Caco-2 (cell line): Measurements from ENCODE around the gene DAO. TPM values are rescaled to one million over a fixed set of nuclear protein-coding genes. Genes with fewer than 3 reads are reported as not detected.

Source experiments
- BruUV-seq: library from RNA; stranded (reverse); fragments of 400-500 nt; replicated peaks from 2 replicates; lab custom pipeline; 2021; lab: Mats Ljungman, UMichigan
- CTCF ChIA-PET: fragments of 300-600 bp; sonication (Branson Sonifier 250); formaldehyde crosslinking; loops from one replicate; lab custom pipeline; 2022; ENCODE audit warnings: antibody characterized with exemption; lab: Charles Lee
- POLR2A ChIA-PET: fragments of 300-600 bp; sonication (Branson Sonifier 250); formaldehyde crosslinking; loops from one replicate; lab custom pipeline; 2022; ENCODE audit warnings: antibody characterized with exemption; lab: Charles Lee
- DNase-seq, 2 experiments: peaks; one replicate each; pipeline versions ENCODE4 v3.0.0 to v3.0.0-alpha.2; 2020 to 2022
- H3K27me3 ChIP-seq: replicated peaks from 2 replicates; pipeline ENCODE4 v1.6.0; 2011; ENCODE audit warnings: low read length; ENCODE audit not compliant: control insufficient read depth, insufficient read depth
- H3K36me3 ChIP-seq: 2 replicates; pipeline ENCODE4 v1.5.1; 2011; ENCODE audit warnings: low read length; ENCODE audit not compliant: control insufficient read depth, insufficient read depth
- H3K4me1 ChIP-seq: fragments of 250-450 bp; sonication (Bioruptor Pico); 2 replicates; pipeline ENCODE4 v1.5.1; 2020; ENCODE audit warnings: mild to moderate bottlenecking
- H3K4me3 ChIP-seq: 2 replicates; pipeline ENCODE4 v1.5.1; 2011; ENCODE audit warnings: low read depth, mild to moderate bottlenecking, control low read depth, low read length
- H3K9me3 ChIP-seq: fragments of 250-450 bp; sonication (Bioruptor Pico); 2 replicates; pipeline ENCODE4 v1.5.1; 2020; ENCODE audit warnings: mild to moderate bottlenecking, moderate library complexity
- H3K27ac Mint-ChIP-seq: one replicate; pipeline ENCODE4 v1.8.0; 2022; ENCODE audit warnings: mixed read lengths; ENCODE audit not compliant: unreplicated experiment
- H3K27me3 Mint-ChIP-seq: one replicate; pipeline ENCODE4 v1.8.0; 2022; ENCODE audit warnings: mixed read lengths; ENCODE audit not compliant: insufficient read depth, unreplicated experiment
- H3K36me3 Mint-ChIP-seq: one replicate; pipeline ENCODE4 v1.8.0; 2022; ENCODE audit warnings: mild to moderate bottlenecking, mixed read lengths; ENCODE audit not compliant: insufficient read depth, unreplicated experiment
- H3K4me1 Mint-ChIP-seq: one replicate; pipeline ENCODE4 v1.8.0; 2022; ENCODE audit warnings: low read depth, mixed read lengths; ENCODE audit not compliant: unreplicated experiment
- H3K4me3 Mint-ChIP-seq: one replicate; pipeline ENCODE4 v1.8.0; 2022; ENCODE audit warnings: mild to moderate bottlenecking, moderate library complexity, mixed read lengths; ENCODE audit not compliant: unreplicated experiment
- H3K9me3 Mint-ChIP-seq: one replicate; pipeline ENCODE4 v1.8.0; 2022; ENCODE audit warnings: mixed read lengths; ENCODE audit not compliant: unreplicated experiment
- intact Hi-C: fragments of 100-400 bp; cut with micrococcal nuclease; formaldehyde crosslinking; loops from one replicate; pipeline ENCODE4 v1.10.0; 2022; ENCODE audit not compliant: unreplicated experiment
- total RNA-seq: library from RNA; stranded (reverse); gene quantifications from 2 replicates; pipeline ENCODE4 v1.2.3, GENCODE V29; 2022
- TF ChIP-seq, protein P1 (sequence below), 2 experiments: fragments of 200-600 bp in 1 of 2; IDR thresholded peaks; 1 replicate in 1 of 2; 2 replicates in 1 of 2; pipeline versions ENCODE4 v1.5.1 to v1.8.0; 2011 to 2022; ENCODE audit warnings: antibody characterized with exemption in 1 of 2, control low read depth in 1 of 2, inconsistent platforms in 1 of 2, low read depth in 1 of 2, low read length in 1 of 2, mild to moderate bottlenecking in 1 of 2, moderate library complexity in 1 of 2; ENCODE audit not compliant: insufficient read depth in 1 of 2, severe bottlenecking in 1 of 2, unreplicated experiment in 1 of 2

DAO gene
- total RNA-seq, 1 experiment from 2014 or later, result not detected

DNA sequence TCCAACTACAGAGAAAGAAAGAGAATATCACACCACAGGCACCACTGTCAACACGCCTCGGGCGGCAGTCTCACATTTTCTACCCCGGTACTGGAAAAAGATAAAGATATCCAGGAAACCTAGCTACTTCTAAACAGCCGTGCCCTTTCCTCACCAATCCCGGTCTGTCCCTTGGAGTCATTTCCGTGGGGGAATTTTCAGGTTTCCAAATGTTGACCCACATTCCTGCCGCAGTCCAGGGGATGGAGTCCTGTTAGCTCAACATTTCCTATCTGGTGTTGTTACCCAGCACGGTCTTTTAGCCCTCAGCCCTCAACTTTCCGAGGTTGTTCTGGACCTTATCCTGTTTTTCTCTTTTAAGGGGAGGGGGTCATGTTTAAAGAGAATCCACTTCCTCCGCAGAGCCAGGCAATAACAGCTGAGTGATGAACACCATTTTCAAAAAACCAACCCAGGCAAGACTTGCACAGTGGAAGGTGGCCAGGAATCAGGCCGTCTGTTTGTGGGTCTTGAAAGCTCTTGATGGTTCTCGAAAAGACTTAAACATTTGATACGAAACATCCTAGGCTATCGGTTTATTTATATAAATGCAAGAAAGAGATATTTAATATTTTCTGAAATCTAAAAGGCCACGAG is 27.1 kb upstream of the DAO start:
- no peak overlapping the region for H3K4me3 ChIP-seq
- no peaks in the 10 kb centered on the region for H3K27me3 ChIP-seq
- H3K4me3 Mint-ChIP-seq, result no peak overlapping the region
- POLR2A ChIA-PET, result no interaction called here
- 0 out of 2 replicates have a peak, but pooled peaks cover 2% of the 10 kb centered on the region for H3K36me3 ChIP-seq
- peaks cover 29% of the 10 kb centered on the region for H3K4me1 Mint-ChIP-seq
- intact Hi-C loops, result no loop called here
- H3K27me3 Mint-ChIP-seq, result no peaks in the 10 kb centered on the region
- H3K36me3 Mint-ChIP-seq, result peaks cover 56% of the 10 kb centered on the region
- BruUV-seq, result no TSS peak
- H3K4me1 ChIP-seq, result peaks cover 14% of the 10 kb centered on the region
- peak overlapping the region; percentile 30 for H3K27ac Mint-ChIP-seq
- no peaks in the 10 kb centered on the region for H3K9me3 ChIP-seq
- H3K9me3 Mint-ChIP-seq, result no peaks in the 10 kb centered on the region
- CTCF ChIA-PET, result no interaction called here
- no peak for DNase-seq
- TF ChIP-seq, protein P1, sequence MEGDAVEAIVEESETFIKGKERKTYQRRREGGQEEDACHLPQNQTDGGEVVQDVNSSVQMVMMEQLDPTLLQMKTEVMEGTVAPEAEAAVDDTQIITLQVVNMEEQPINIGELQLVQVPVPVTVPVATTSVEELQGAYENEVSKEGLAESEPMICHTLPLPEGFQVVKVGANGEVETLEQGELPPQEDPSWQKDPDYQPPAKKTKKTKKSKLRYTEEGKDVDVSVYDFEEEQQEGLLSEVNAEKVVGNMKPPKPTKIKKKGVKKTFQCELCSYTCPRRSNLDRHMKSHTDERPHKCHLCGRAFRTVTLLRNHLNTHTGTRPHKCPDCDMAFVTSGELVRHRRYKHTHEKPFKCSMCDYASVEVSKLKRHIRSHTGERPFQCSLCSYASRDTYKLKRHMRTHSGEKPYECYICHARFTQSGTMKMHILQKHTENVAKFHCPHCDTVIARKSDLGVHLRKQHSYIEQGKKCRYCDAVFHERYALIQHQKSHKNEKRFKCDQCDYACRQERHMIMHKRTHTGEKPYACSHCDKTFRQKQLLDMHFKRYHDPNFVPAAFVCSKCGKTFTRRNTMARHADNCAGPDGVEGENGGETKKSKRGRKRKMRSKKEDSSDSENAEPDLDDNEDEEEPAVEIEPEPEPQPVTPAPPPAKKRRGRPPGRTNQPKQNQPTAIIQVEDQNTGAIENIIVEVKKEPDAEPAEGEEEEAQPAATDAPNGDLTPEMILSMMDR (IDR thresholded peaks at IDR 0.05; ENCODE audit: insufficient read depth in 1 of 2, low read depth in 1 of 2, low read length in 1 of 2, severe bottlenecking in 1 of 2, unreplicated experiment in 1 of 2), result no peak

DNA sequence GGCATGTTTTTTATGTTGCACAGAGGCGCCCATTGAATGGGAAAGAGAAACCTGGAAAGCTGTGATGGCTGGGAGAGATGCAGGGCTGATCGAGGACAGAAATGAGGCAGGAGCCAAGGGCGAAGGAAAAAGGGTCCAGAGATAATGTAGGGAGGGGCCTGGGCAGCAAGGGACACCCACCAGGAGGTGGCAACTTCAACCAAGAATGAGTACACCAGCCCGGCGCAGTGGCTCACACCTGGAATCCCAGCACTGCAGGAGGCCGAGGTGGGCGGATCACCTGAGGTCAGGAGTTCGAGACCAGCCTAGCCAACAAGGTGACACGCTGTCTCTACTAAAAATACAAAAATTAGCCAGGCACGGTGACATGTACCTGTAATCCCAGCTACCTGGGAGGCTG is 26.5 kb upstream of the DAO start:
- no peak overlapping the region for H3K4me3 ChIP-seq
- H3K9me3 ChIP-seq, result no peaks in the 10 kb centered on the region
- BruUV-seq, result no TSS peak
- H3K4me1 Mint-ChIP-seq, result peaks cover 23% of the 10 kb centered on the region
- intact Hi-C loops, result no loop called here
- peaks cover 56% of the 10 kb centered on the region for H3K36me3 Mint-ChIP-seq
- no peaks in the 10 kb centered on the region for H3K9me3 Mint-ChIP-seq
- CTCF ChIA-PET, result no interaction called here
- no peak for DNase-seq
- peaks cover 10% of the 10 kb centered on the region for H3K4me1 ChIP-seq
- H3K4me3 Mint-ChIP-seq, result no peak overlapping the region
- H3K36me3 ChIP-seq, result 0 out of 2 replicates have a peak, but pooled peaks cover 2% of the 10 kb centered on the region
- no peaks in the 10 kb centered on the region for H3K27me3 ChIP-seq
- POLR2A ChIA-PET, result no interaction called here
- no peaks in the 10 kb centered on the region for H3K27me3 Mint-ChIP-seq
- TF ChIP-seq, protein P1 (IDR thresholded peaks at IDR 0.05; ENCODE audit: insufficient read depth in 1 of 2, low read depth in 1 of 2, low read length in 1 of 2, severe bottlenecking in 1 of 2, unreplicated experiment in 1 of 2), result no peak
- peak overlapping the region; percentile 30 for H3K27ac Mint-ChIP-seq

DNA sequence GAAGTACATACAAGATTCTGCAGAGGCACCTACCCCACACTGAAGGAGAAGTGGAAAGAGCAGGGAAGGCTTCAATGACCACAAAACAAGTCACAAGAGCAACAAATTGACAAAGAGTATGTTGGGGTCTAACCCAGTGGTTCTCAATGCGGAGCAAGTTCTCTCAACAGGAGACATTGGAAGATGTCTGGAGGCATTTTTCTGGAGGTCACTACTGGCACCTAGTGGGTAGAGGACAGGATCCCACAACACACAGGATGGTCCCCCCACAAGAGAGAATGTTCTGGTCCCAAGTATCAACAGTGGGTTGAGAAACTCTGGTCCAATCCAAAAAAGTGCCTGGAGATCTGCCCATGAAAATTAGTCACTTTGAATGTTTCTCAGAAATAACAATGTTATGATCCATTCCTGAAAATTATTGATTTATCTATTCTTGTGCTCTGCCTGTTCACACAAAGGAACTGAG is 25.9 kb upstream of the DAO start:
- H3K4me3 Mint-ChIP-seq, result no peak overlapping the region
- TF ChIP-seq, protein P1 (IDR thresholded peaks at IDR 0.05; ENCODE audit: insufficient read depth in 1 of 2, low read depth in 1 of 2, low read length in 1 of 2, severe bottlenecking in 1 of 2, unreplicated experiment in 1 of 2), result no peak
- intact Hi-C loops, result no loop called here
- Histone ChIP-seq H3K4me1 (peaks cover 10% of the 10 kb centered on the region), H3K4me3 (no peak overlapping the region), H3K9me3 (no peaks in the 10 kb centered on the region), H3K27me3 (no peaks in the 10 kb centered on the region), H3K36me3 (no peaks in the 10 kb centered on the region)
- H3K27ac Mint-ChIP-seq, result no peak overlapping the region
- DNase-seq, result no peak
- POLR2A ChIA-PET, result no interaction called here
- BruUV-seq, result no TSS peak
- peaks cover 24% of the 10 kb centered on the region for H3K4me1 Mint-ChIP-seq
- CTCF ChIA-PET, result no interaction called here
- peaks cover 52% of the 10 kb centered on the region for H3K36me3 Mint-ChIP-seq
- no peaks in the 10 kb centered on the region for H3K9me3 Mint-ChIP-seq
- H3K27me3 Mint-ChIP-seq, result no peaks in the 10 kb centered on the region
